ENCODE results near the gene TACC3.

The TACC3 gene
- 6.9 to 69.8 (median 41.6) reads per million in 18 experiments for total RNA-seq

DNA sequence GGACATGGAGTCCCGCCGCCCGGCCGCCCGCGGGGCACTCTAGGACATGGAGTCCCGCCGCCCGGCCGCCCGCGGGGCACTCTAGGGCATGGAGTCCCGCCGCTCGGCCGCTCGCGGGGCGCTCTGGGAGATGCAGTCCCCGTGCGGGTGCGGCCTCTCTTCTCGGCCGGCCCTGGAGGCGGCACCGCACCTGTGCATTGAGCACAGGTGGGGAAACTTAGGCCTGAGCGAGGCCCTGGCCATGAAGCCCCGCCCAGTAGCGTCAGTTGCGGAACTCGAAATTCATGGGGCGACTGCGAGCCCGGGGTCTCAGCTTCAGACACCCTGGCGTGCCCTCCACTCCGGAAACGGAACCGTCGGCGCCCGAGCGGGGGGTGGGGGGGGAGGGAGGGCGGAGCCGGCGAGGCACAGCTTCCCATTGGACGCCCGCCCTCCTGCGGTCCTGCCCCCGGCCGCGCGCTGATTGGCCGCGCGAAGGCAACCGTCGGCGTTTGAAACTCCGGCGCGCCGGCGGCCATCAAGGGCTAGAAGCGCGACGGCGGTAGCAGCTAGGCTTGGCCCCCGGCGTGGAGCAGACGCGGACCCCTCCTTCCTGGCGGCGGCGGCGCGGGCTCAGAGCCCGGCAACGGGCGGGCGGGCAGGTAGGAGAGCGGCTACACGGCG is at the start of gene TACC3, which contains the start of gene TMEM129:
Gene TACC3, plus strand, starts transcription at position 519 of the 663 bp plus-strand sequence. CDS start 1,901 bp downstream, outside the sequence.
Gene TMEM129, minus strand, starts transcription at position 321 of the 663 bp plus-strand sequence. CDS start 486 bp downstream, outside the sequence.
- peak; percentile 93 to 94 for DNase-seq

- DNase-seq: no peak
These were observed 47.6 kb upstream of the TACC3 start for GRCh38 chr4:1673671-1674070.

- DNase-seq: no peak
These were observed 46.6 kb upstream of the TACC3 start for GRCh38 chr4:1674682-1675081.

- no peak for DNase-seq
These were observed 46.1 kb upstream of the TACC3 start for GRCh38 chr4:1675136-1675801.

- no peak for DNase-seq
These were observed 45.6 kb upstream of the TACC3 start for GRCh38 chr4:1675802-1676137.

GRCh38 chr4:1676605-1677525 is 44.5 kb upstream of the TACC3 start:
- no peak for DNase-seq

DNA sequence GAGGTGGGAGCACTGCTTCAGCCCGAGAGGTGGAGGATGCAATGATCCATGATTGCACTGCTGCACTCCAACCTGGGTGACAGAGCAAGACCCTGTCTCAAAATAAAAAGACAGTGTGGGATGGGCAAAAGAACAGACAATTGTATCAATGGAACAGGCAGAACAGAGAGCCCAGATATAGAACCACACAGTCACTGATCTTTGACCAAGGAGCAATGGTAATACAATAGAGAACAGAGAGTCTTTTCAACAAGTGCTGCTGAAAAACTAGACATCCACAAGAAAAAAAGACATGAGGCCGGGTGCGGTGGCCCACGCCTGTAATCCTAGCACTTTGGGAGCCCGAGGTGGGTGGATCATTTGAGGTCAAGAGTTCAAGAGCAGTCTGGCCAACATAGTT is 43.1 kb upstream of the TACC3 start:
- DNase-seq: no peak

- no peak for DNase-seq
These were observed 38.5 kb upstream of the TACC3 start for GRCh38 chr4:1682860-1683259.

- DNase-seq: peak; percentile 13 to 20
These were observed 38.0 kb upstream of the TACC3 start for GRCh38 chr4:1683261-1683735.

GRCh38 chr4:1683736-1684505 is 37.4 kb upstream of the TACC3 start, which contains the start of gene FAM53A:
Gene FAM53A (minus strand): TSS chr4:1684313. CDS start chr4:1668741, 15,572 bp downstream.
- DNase-seq: peak; percentile 92 to 94

- no peak for DNase-seq
These were observed 36.7 kb upstream of the TACC3 start for GRCh38 chr4:1684506-1685234.

- no peak for DNase-seq
These were observed 35.8 kb upstream of the TACC3 start for GRCh38 chr4:1685235-1686150.

- no peak for DNase-seq
These were observed 34.8 kb upstream of the TACC3 start for GRCh38 chr4:1686440-1687036.

DNA sequence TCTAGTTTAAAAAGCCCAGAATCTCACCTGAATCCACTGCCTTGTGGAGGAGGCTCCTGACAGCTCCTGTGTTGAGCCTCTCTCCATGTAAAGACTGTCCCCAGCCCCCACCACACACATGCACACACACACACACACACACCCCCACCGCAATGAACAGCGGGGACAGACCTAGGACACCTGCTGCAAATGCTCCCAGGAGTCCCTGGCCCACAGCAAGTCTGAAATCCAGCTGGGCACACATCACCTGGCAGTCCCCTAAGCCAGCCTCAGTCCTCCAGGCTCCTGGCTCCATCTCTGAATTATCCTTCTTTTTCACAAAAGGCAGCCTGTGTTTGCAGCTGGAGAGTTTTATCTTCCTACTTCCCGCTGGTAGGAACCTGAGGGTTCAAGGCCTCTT is 30.6 kb upstream of the TACC3 start:
- DNase-seq: no peak

GRCh38 chr4:1691737-1692373 is 29.5 kb upstream of the TACC3 start:
- no peak for DNase-seq

GRCh38 chr4:1693131-1693896 is 28.0 kb upstream of the TACC3 start:
- DNase-seq: peak; percentile 78 to 85

DNA sequence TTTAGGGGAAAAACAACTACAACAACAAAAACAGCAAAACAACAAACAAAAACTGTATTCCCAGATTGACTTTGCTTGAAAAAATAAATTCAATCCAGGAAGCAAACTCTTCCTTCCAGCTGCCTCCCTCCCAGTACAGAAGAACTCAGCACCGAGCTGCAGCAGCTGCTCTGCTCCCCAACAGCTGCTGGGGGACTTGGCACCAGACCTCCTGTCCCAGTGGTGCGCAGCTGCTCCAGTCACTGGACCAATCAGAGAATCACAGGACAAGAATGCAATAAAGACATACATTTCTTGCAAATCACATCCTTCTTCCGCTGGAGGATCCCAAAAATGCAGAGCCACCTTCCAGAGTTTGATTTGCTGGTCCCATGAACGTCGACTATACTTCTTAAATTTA is 25.4 kb upstream of the TACC3 start:
- DNase-seq: no peak

DNA sequence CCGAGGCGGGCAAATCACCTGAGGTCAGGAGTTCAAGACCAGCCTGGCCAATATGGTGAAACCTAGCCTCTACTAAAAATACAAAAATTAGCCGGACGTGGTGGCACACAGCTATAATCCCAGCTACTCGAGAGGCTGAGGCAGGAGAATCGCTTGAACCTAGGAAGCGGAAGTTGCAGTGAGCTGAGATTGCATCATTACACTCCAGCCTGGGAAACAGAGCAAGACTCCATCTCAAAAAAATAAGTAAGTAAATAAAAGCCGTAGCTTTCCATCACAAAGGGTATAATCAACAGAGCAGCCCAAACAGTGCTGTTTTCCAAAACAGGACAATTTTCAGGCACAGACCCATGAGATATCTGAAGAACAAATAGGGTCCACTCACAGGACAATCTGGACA is 19.6 kb upstream of the TACC3 start:
- DNase-seq: peak; percentile 54 to 57

GRCh38 chr4:1703867-1704266 is 17.5 kb upstream of the TACC3 start:
- DNase-seq: no peak
